Activated CD4-positive, CD25-positive, alpha-beta regulatory T cell (primary cell): ENCODE data around the gene LRRN2.

Experiments
- DNase-seq, 4 experiments: peaks; one replicate each; lab custom pipeline; 2025; lab: John Stamatoyannopoulos, UW

Gene LRRN2

GRCh38 chr1:204600203-204600602 lies 85.3 kb downstream of the LRRN2 start:
- no peak for DNase-seq

- DNase-seq = no peak
Measured at GRCh38 chr1:204599596-204599995, 85.9 kb downstream of the LRRN2 start.

GRCh38 chr1:204599098-204599497 lies 86.4 kb downstream of the LRRN2 start:
- DNase-seq = no peak

- no peak for DNase-seq
Measured at GRCh38 chr1:204598319-204598969, 87.1 kb downstream of the LRRN2 start.

- DNase-seq = no peak
Measured at GRCh38 chr1:204592246-204592948, 93.1 kb downstream of the LRRN2 start.

- no peak for DNase-seq
Measured at GRCh38 chr1:204591473-204592090, 94.0 kb downstream of the LRRN2 start.

- DNase-seq = no peak
Measured at GRCh38 chr1:204589409-204590038, 96.0 kb downstream of the LRRN2 start.

GRCh38 chr1:204588826-204589225 lies 96.7 kb downstream of the LRRN2 start:
- no peak for DNase-seq

- DNase-seq = no peak
Measured at GRCh38 chr1:204587621-204588020, 97.9 kb downstream of the LRRN2 start.

GRCh38 chr1:204584699-204585372 lies 100.7 kb downstream of the LRRN2 start:
- DNase-seq = no peak

GRCh38 chr1:204583909-204584632 lies 101.5 kb downstream of the LRRN2 start:
- DNase-seq = no peak

GRCh38 chr1:204581759-204582158 lies 103.8 kb downstream of the LRRN2 start:
- DNase-seq = no peak

GRCh38 chr1:204580862-204581261 lies 104.7 kb downstream of the LRRN2 start:
- no peak for DNase-seq

GRCh38 chr1:204579681-204580080 lies 105.9 kb downstream of the LRRN2 start:
- DNase-seq = no peak

- no peak for DNase-seq
Measured at GRCh38 chr1:204578867-204579664, 106.5 kb downstream of the LRRN2 start.

GRCh38 chr1:204577794-204578478 lies 107.6 kb downstream of the LRRN2 start:
- no peak for DNase-seq

- DNase-seq = no peak
Measured at GRCh38 chr1:204576422-204576821, 109.1 kb downstream of the LRRN2 start.

GRCh38 chr1:204575221-204576190 lies 110.0 kb downstream of the LRRN2 start:
- DNase-seq = no peak

GRCh38 chr1:204574865-204575163 lies 110.7 kb downstream of the LRRN2 start:
- no peak for DNase-seq
